Measurements from ENCODE around the gene COA8.

Gene COA8

DNA sequence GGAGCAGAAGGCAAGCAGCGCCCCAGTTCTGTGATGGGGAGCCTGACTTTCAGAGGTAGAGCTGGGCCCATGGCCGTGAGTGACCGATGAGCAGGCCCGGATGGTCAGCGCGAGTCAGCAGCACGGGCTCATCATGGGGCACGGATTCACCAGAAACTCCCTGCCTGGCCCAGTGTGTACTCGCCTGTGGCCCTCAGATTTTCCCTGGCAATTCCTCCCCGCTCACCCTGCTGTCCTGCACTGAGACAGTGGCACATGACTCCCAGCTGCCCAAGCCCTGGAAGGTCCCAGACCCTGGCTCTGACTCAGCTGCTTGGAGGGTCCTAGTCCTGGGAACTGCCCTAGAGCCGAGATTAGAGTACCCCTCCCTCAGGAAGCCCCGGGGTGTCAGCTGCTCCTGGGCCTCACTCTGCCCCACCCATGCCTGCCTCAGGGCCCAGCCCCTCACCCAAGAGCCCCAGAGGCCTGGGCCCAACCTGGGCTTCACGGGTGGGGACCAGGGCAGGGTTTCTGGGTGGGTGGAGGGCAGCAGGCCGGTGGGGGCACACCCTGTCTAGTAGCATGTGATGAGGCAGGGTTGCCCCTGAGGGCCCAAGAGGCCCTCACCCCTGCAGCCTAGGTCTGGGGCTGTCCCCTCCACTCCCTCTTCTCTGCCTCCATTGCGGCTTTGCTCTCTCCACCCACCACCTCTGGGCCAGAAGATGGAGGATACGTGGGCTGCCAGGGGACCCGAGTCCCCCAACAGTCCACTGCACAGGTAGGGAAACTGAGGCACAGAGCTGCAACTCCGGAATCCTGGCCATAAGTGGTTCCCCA, 25.4 kb upstream of the COA8 start:
- no peak for DNase-seq

DNA sequence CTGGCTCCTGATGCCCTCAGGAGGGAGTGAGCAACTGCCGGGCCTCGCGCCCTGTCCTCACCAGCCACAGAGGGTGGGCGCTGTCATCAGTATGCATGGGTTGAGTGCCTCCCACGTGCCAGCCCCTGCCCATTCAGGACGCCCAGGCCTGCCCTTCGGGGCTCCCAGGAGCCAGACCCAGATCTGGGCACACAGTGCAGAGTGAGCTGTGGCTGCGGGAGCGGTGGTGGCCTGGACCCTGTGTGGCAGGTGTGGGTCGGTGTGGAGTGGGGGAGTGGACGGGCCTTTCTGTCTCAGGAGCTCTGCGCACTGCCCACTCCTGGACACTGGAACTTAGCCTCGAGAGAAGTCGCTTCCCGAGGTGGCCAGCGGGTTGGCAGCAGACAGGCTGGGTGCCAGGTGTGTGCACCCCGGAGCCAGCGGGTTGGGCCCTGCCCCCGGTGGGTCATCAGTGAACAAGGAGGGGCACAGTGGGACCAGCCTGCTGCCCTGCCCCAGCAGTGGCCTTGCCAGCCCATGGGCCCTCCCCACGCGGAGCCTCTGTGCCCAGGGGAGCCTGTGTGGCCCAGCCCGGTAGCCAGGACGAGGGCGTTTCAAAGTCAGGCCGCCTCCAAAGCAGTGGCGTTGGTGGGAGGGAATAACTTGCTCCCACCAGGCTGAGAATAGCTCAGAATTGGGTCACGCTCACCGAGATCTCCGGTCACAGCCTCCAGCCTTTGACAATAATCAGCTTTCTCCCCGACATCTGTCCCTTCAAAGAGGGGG, 24.3 kb upstream of the COA8 start:
- DNase-seq = no peak

DNA sequence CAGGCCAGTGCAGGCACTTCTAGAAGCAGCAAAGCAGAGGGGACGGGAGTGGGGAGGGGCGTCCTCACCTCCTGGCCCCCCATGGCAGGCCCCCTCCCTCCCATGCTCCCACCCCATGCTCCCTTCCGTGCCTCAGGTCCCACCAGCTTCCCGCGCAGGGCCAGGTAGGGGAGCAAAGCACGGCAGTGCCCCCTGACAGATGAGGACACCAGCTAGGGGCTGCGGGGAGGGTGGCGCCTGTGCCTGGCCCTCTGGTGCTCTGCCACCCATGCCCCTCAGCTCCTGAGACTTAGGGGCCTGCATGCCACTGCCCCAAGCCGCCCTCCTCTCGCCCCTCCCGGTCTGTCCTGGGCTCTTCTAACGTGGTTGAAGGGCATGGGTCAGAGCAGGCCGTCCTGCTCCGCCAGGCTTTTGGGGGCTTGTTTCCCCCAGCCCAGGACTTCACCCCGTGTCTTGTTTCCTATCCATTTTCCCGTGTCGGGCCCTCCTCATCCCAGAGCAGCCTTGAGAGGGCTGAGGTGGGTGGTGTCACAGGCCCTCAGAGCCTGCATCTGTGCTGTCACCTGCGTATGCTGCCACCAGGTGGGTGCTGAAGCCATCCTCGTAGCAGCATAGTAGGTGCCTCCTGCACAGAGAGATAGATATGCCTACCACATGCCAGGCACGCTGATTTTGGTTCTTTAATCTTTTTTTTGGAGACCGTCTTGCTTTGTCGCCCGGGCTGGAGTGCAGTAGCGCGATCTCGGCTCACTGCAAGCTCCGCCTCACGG, 23.5 kb upstream of the COA8 start:
- DNase-seq = no peak

DNA sequence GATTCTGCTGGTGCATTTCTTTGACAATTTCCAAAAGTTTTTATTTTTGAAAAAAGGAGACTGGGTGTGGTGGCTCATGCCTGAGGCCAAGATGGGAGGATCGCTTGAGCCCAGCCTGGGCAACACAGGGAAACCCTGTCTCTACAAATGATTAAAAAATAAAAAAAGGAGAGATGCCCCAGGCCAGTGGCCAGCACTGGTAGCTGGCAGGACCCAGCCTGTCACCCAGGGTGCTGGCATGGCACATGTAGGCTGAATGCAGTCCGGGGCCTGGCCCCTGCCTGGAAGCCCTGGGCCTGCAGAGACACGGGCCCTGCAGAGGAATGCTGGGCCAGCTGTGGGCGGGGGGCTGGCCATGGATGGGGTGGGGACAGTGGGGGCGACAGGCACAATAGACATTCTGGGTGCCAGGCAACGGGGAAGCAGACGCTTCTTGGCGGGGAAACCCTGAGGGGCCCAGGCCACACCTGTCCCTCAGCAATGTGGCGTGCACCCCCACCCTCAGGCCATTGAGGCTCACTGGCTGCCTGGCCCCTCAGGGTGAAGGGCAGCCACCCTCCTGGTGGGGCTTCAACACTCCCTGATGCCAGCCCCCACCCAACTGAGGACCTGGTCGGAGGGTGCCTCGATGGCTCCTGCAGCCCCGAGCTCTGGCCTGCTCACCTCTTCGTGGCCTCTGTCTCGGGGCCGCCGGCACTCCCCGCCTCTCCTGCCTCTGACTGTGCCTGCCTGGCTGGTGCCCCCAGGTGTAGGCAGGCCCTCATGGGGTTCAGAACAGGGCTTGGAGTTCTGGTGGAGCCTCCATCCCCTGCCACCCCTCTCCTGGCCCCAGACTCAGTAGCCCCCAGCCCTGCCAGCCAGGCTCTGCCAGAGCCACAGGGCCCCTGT, 21.7 kb upstream of the COA8 start:
- DNase-seq = no peak

DNA sequence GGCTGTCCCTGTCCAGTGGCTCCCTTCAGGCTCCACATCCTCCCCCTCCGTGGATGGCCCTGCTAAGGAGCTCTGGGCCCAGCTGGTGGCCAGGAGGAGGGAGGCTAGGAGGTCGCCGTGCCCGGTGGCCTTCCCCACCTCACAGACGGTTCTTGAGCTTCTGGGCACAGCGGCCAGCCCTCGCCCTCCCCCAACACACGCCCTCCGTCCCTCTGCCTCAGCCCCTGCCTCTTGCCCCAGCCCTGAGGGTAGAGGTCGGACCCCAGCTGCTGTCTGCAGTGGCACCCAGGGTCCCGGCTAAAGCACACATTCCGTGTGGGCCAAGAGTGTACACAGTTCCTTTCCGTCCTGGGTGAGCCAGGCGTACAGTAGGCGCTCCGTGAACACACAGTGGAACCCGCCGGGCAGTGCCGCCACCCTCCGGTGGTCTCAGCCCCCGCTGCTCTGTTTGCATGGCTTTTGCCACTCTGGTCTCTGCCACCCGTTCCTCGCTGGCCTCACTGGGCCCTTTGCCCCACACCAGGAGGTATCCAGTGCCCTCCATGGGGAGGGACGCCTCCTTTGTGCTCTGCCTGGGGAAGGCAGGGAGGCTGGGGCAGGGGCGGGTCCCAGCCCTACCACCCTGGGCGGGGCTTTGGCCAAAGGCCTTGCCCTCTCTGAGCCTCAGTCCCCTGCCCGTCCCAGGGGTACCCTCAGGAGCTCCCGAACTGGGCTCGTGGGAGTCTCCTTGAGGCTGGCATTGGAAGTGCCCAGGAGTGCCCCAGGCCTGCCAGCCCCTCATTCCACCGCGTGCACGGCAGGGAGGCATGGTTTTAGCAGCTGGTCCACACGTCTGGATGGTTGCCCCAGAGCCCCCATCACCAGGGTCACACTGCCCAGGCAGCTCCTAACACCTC, 20.8 kb upstream of the COA8 start:
- DNase-seq = no peak

DNA sequence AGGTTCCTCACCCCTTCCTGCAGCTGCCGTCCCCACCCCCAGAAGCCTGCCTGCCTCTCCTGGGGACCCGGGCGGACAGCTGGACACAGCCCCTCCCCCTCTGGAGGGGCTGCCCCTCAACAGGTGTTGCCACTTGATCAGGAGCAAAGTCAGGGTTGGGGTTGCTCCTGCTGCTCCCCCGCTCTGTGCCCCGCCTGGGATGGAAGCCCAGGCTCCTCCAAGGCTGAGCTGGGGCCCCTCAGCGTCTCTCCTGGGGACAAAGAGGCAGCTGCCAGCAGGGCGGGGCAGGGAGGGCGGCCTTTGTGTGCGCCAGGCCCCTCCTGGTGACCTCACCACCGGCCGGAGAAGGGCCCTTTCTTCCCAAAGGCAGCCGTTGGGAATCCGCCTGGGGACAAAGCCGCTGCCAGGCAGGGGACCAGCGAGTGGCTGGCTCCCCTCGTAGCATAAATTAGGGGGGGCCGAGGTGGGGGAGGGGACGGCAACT, 20.1 kb upstream of the COA8 start:
- DNase-seq = no peak

DNA sequence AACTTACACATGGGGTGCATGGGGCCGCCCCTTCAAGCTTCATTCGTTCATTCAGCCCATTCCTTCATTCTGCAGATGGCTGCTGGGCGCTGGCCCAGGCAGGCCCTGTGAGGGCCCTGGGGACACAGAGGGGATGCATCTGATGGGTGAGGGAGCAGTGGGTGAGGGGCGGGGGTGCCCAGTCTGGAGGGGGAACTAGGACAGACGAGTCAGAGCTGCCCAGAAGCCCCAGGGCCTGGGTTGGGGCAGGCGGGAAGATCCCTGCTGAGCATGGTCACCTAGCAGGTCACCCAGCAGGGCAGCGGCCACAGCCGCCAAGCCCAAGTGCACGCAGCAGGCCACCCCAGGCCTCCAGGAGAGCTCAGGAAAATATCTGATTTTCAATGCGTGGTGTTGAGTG, 19.6 kb upstream of the COA8 start:
- DNase-seq = no peak

DNA sequence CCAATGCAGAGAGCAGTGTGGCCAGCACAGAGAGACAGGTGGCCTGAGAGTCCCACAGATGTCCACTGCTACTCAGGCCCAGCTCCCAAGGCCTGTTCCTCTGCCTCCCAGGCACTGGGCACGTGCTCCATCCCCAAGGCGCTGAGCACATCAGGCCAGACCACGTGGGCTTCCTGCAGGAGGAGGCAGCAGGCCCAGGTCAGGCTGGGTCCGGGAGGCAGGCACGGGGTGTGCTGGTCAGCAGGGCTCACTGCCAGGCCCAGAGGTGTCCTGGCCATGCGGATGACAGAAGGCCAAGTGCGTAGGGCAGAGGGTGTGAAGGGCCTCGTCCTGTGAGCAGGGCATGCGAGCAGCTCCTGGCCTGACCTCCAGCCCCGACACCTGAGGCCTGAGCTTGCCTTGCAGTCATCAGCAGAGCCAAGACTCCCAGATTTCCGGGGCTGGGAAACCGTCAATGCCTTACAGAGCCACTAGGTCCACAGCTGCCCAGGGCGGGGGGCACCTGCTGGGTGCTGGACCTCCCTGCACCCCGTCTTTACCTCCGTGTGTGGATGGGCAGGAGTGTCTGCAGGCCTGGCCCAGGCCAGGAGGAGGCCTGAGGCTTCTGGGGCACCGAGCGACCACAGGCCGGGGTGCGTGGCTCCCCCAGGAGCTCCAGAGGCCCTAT, 18.9 kb upstream of the COA8 start:
- DNase-seq = no peak

DNA sequence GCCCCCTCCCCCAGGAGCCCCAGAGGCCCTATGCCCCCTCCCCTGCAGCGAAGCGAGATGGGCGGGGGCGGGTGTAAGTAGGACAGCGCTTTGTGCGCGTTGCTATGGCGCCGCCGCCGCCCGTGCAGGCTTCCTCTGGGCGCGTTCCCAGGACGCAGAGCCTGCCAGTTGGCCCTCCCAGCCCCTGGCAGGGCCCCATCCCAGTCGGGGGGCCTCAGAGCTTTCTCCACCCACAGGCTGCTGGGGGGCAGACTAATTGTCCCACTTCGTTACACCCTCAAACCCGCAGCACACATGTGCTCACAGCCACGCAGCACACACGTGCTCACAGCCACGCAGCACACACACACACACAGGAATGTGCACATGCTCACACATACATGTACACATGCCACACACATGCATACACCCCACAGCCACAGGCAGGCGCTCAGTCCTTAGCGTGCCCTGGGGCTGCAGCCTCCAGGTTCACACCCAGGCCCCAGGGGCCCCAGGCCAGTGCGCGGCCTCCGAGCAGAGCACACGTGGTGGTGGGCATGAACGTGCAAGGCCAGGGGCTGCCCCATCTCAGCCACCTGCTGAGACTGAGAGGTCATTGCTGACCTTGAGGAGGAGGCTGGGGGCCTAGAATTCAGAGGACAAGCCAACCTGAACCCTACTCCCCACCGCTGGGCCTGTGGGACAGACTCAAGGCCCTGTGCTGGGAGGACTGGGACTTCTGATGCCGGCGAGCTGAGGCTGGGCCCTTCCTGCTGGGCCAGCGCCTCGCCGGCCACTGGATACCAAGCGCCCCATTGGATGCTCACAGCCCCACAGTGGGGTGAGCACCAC, 18.2 kb upstream of the COA8 start:
- DNase-seq = no peak

DNA sequence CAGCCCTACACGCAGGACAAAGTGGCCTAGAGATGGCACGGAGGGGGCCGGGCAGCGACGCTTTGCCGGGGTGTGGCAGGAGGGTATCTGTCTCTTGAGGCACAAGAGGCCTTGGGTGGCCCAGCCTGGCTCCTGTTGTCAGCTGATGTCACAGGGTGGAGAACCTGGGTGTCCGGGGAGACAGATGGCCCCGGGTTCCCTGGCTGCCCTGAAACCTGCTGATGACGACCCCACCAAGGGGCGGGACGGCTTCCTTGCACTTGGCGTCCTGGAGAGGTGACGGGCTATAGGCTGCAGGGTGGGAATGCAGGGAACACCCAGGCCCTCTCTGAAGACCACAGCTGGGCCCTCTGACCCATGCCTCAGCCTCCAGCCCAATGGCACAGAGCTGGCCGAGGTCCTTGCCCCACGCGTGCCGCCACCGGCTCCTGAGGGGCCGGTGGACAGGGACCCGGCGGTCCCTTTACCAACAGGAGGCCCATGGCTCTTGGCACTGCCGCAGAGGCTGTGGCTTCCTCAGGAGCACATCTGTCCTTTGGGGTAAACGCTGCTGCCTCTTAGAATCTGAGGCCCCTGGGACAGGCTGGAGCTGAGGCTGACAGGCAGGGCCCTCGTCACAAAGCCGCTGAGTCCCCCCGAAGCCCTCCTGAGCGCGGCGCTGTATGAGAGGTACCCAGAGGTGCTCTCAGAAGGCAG, 17.4 kb upstream of the COA8 start:
- DNase-seq = no peak

DNA sequence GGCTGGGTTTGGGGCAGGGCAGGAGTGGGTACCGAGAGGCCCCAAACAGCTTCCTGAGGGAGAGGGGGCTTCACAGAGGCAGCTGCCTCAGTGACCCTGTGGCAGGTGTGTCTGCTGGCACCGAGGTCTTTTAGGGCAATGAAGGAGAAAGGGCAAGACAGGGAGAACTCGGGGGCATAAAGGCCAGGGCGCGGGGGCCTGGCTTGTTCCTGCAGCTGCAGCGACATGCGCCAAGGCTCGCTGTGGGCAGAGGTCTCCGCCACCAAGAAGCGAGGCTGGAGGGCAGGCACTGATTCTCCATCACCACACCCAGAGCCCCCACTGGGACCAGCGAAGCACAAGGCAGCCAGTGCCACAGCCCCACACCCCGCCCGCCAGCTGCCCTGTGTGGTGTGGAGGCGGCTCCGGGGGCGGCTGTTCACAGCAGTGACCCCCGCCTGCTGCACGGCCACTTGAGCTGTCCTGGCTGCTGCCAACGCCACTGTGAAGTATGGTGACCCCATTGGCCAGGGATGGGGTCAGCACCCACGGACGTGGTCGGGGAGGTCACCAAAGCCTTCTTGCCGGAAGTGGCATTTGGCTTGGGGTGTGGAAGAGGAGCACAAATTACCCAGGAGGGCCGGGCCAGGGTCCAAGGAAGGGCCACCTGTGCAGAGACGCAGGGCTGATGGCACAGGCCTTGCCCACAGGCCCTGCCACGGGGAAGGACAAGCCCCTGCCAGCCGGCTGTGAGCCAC, 16.7 kb upstream of the COA8 start:
- DNase-seq = no peak

DNA sequence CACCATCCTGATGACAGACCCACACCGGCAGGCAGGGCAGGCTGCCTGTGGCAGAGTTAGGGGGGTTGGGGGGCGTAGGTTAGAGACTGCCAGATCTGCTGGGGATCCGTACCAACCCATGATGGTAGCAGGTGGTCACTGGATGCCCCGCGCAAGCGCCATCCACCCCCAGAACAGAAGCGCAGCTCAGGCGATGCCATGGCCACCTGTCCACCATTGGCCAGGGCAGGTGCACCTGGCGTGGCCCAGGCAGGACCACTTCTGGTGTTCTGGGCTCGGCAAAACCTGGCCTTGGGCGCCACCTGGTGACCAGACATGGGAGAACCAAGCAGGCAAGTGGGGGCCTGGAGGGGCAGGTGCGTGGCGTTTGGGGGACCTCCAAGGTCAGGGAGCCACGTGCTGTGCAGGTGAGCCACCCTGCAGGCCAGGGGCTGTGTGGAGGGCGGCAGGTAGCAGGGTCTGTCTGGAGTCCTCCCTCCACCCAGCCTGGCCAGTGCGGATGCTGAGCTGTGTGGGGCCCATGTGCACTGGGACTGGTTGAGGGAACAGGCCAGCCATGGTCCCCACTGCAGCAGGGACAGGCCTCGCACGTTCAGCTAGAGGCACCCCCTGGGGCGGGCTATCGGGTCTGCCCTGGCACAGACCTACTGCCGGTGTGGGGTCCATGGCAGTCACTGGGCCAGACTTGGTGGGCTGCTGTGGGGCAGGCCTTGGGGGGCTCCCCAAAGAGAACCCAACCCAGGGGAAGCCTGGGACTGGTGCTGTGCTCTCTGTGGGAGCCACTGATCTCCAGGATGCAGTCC, 15.9 kb upstream of the COA8 start:
- DNase-seq = peak; percentile 32 to 42

DNA sequence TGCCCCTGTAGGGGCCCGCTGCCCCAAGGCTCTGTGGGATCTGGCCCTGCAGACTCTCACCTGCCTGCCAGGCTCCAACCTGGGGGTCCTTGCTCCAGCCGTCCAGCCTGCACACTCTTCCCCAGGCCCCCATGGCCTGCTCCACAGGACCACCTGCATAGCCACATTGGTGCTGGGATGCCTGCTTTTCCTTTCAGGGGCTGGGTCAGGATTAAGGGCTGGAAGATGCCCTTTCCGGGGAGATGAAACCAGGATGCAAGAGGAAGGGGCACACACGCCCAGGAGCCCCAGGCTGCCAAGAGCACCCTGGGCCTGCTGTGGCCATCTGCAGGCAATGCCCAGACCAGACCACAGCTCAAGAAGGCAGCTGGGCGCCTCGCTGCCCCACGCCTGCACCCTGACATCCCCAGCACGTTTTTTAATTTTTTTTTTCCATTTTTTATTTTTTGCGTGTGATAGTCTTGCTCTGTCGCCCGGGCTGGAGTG, 15.3 kb upstream of the COA8 start:
- no peak for DNase-seq

DNA sequence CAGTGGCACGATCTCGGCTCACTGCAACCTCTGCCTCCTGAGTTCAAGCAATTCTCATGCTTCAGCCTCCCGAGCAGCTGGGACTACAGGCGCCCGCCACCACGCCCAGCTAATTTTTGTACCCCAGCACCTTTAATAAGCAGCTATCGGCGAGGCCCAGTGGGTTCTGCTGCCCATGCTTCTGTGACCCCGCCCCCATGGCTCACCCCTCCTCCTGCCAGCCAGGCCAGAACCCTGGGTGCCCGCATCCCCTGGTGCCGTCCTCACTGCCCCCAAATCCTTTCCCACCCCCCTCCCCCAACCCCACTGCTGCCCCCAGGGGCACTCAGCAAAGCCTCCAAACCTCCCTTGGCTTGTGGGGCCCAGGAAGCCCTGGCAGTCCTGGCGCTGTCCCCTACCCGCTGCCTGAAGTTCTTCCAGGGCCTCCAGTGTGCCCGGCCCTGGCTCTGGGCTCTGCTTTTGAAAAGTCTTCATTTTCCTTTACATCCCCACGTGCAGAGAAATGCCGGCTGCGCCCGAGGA, 14.8 kb upstream of the COA8 start:
- DNase-seq = no peak

DNA sequence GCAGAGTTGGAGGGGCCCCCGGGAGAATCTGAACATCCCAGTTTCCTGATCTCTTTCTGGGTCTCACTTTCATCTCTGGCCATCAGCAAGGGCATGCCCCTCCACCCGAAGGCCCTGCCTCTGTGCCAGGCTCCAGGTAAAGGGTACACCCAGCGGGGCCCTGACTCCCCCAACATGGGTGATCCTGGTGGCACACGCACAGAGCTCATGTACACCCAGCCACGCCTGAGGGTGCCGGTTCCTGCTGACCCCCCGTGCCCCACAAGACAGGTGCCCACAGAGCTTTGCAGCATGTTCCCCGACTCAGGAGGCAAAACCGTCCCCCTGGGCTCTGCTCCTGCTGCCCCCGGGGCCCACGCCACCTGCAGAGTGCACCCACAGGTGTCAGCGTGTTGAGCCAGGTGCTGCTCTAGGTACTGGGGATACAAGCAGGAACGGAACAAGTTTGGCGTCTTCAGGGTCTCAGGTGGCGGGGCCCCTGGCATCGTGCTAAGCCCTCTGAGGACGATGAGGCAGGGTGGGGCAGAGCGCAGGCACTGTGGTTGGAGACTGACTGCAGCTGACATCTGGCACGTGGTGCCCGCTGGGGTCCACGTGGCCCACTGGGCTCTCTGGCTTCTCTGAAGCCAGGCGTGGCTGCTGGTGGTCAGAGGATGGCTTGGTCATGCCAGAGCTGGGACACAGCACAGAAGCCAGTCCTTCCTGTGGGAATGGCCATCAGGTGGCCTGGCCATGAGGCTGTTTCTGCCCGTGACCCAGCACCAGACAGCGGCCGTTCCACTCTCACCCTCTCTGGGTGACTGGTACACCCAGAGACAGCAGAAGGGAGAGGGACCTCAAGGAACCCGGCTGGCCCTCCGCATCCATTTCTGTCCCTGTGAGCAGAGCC, 14.1 kb upstream of the COA8 start:
- DNase-seq = no peak
